Measurements from ENCODE around the gene ARHGAP11A. TPM values are rescaled to one million over a fixed set of nuclear protein-coding genes. Genes with fewer than 3 reads are reported as not detected.

ARHGAP11A gene
- total and polyA plus RNA-seq, 4 donors = 1.4 to 8.5 (median 2.3) TPM

- ATAC-seq (ENCODE audit: insufficient read depth, low FRiP score) = no peak
- peaks cover 0 to 2% (median 0%) of the 10 kb centered on the region in 4 donors for H3K36me3 ChIP-seq (ENCODE audit: control insufficient read depth in 4 of 4, insufficient read depth in 4 of 4, low read length in 4 of 4)
- H3K27me3 ChIP-seq (ENCODE audit: control insufficient read depth in 3 of 3, insufficient read depth in 3 of 3, low read length in 2 of 3) = no peaks in the 10 kb centered on the region
- H3K9ac ChIP-seq (ENCODE audit: insufficient read depth in 1 of 2, low read length in 2 of 2) = no peak overlapping the region
- peaks cover 0 to 1% (median 0%) of the 10 kb centered on the region in 4 donors for H3K9me3 ChIP-seq (ENCODE audit: control insufficient read depth in 4 of 4, insufficient read depth in 3 of 4, low read length in 3 of 4)
- TF ChIP-seq, protein P1, sequence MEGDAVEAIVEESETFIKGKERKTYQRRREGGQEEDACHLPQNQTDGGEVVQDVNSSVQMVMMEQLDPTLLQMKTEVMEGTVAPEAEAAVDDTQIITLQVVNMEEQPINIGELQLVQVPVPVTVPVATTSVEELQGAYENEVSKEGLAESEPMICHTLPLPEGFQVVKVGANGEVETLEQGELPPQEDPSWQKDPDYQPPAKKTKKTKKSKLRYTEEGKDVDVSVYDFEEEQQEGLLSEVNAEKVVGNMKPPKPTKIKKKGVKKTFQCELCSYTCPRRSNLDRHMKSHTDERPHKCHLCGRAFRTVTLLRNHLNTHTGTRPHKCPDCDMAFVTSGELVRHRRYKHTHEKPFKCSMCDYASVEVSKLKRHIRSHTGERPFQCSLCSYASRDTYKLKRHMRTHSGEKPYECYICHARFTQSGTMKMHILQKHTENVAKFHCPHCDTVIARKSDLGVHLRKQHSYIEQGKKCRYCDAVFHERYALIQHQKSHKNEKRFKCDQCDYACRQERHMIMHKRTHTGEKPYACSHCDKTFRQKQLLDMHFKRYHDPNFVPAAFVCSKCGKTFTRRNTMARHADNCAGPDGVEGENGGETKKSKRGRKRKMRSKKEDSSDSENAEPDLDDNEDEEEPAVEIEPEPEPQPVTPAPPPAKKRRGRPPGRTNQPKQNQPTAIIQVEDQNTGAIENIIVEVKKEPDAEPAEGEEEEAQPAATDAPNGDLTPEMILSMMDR (IDR thresholded peaks at IDR 0.05; ENCODE audit: control extremely low read depth, extremely low read depth) = no peak
- 94 to 97% methylated on average over 1 of the region's 1 CpG for WGBS, 2 donors
- DNase-seq = no peak
- H3K4me1 ChIP-seq (ENCODE audit: control insufficient read depth in 5 of 5, insufficient read depth in 5 of 5, low read length in 5 of 5) = peaks cover 0 to 5% (median 0%) of the 10 kb centered on the region in 5 donors
- H3K4me3 ChIP-seq = no peak overlapping the region
- H3K27ac ChIP-seq (ENCODE audit: low read depth in 1 of 2, low read length in 1 of 2) = no peak overlapping the region
Measured at GRCh38 chr15:32643907-32644445, 28.7 kb downstream of the ARHGAP11A start.

DNA sequence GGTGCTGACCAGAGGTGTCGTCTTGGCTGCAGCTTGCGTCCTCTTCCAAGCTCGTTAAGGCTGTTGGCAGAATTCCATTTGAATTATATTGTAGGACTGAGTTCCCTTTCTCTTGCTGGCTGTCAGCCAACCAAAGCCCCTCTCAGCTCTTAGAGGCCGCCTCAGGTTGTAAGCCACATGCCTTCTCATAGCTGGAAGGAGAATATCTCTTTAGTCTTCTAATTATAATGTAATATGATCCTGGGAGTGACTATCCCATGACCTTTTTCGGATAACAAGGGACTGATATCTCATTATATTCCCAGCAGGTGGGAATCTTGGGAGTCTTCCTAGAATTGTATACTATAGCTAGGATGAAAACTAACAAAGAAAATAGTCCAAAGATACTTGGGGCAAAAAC is 31.0 kb downstream of the ARHGAP11A start:
- ATAC-seq (ENCODE audit: insufficient read depth, low FRiP score) (no peak), DNase-seq (peak in 1 of 3 donors; percentile 13)
- H3K4me3 ChIP-seq = no peak overlapping the region
- TF ChIP-seq, protein P1 (IDR thresholded peaks at IDR 0.05; ENCODE audit: control extremely low read depth, extremely low read depth) = no peak
- H3K9ac ChIP-seq (ENCODE audit: insufficient read depth in 1 of 2, low read length in 2 of 2) = no peak overlapping the region
- WGBS, 2 donors = 59 to 73% methylated on average over 5 of the region's 5 CpGs
- H3K27me3 ChIP-seq (ENCODE audit: control insufficient read depth in 3 of 3, insufficient read depth in 3 of 3, low read length in 2 of 3) = no peaks in the 10 kb centered on the region
- peaks cover 0 to 2% (median 0%) of the 10 kb centered on the region in 4 donors for H3K36me3 ChIP-seq (ENCODE audit: control insufficient read depth in 4 of 4, insufficient read depth in 4 of 4, low read length in 4 of 4)
- H3K9me3 ChIP-seq (ENCODE audit: control insufficient read depth in 4 of 4, insufficient read depth in 3 of 4, low read length in 3 of 4) = peaks cover 0 to 1% (median 0%) of the 10 kb centered on the region in 4 donors
- H3K27ac ChIP-seq (ENCODE audit: low read depth in 1 of 2, low read length in 1 of 2) = no peak overlapping the region
- peaks cover 0 to 5% (median 0%) of the 10 kb centered on the region in 5 donors for H3K4me1 ChIP-seq (ENCODE audit: control insufficient read depth in 5 of 5, insufficient read depth in 5 of 5, low read length in 5 of 5)

GRCh38 chr15:32649342-32649741 is 34.0 kb downstream of the ARHGAP11A start:
- Histone ChIP-seq H3K9ac (ENCODE audit: insufficient read depth in 1 of 2, low read length in 2 of 2) (no peak overlapping the region), H3K27ac (ENCODE audit: low read depth in 1 of 2, low read length in 1 of 2) (no peak overlapping the region), H3K27me3 (ENCODE audit: control insufficient read depth in 3 of 3, insufficient read depth in 3 of 3, low read length in 2 of 3) (no peaks in the 10 kb centered on the region), H3K36me3 (ENCODE audit: control insufficient read depth in 4 of 4, insufficient read depth in 4 of 4, low read length in 4 of 4) (no peaks in the 10 kb centered on the region), H3K4me3 (no peak overlapping the region), H3K9me3 (ENCODE audit: control insufficient read depth in 4 of 4, insufficient read depth in 3 of 4, low read length in 3 of 4) (no peaks in the 10 kb centered on the region), H3K4me1 (ENCODE audit: control insufficient read depth in 5 of 5, insufficient read depth in 5 of 5, low read length in 5 of 5) (no peaks in the 10 kb centered on the region)
- TF ChIP-seq, protein P1 (IDR thresholded peaks at IDR 0.05; ENCODE audit: control extremely low read depth, extremely low read depth) = no peak
- DNase-seq (no peak), ATAC-seq (ENCODE audit: insufficient read depth, low FRiP score) (no peak)
- WGBS, 2 donors = 74 to 77% methylated on average over 5 of the region's 5 CpGs

Measured in lung (tissue), 12 donors.